TTC549 (cell line): ENCODE measurements around the gene GABRR1.
A peak's percentile ranks its signal among the peaks of the same experiment; 100 is the strongest.
"Not testable (repeated sequence)": the region's sequence is repeated elsewhere in the genome, so short reads cannot be mapped to it uniquely, and the experiment has no call there.

Experiments used
- FAIRE-seq: peaks from 2 replicates; lab custom pipeline; 2012; peaks lifted over from hg19 to GRCh38; lab: Jason Lieb, UNC

GABRR1 gene

GRCh38 chr6:89217299-89217910 lies at the start of gene GABRR1:
GABRR1 (minus strand) TSS chr6:89217358; CDS start chr6:89217322, 36 bp downstream.
- no peak for FAIRE-seq

GRCh38 chr6:89264296-89264695 lies 47.1 kb upstream of the GABRR1 start:
- FAIRE-seq: no peak

- FAIRE-seq: no peak
Observed at GRCh38 chr6:89260832-89261231, 43.7 kb upstream of the GABRR1 start.

GRCh38 chr6:89260310-89260709 lies 43.2 kb upstream of the GABRR1 start:
- no peak for FAIRE-seq

GRCh38 chr6:89258912-89259311 lies 41.8 kb upstream of the GABRR1 start:
- FAIRE-seq: no peak

- no peak for FAIRE-seq
Observed at GRCh38 chr6:89257781-89258180, 40.6 kb upstream of the GABRR1 start.

GRCh38 chr6:89257346-89257745 lies 40.2 kb upstream of the GABRR1 start:
- no peak for FAIRE-seq

- no peak for FAIRE-seq
Observed at GRCh38 chr6:89255417-89255816, 38.3 kb upstream of the GABRR1 start.

GRCh38 chr6:89254569-89254968 lies 37.4 kb upstream of the GABRR1 start:
- FAIRE-seq: no peak

- no peak for FAIRE-seq
Observed at GRCh38 chr6:89252907-89253306, 35.7 kb upstream of the GABRR1 start.

GRCh38 chr6:89251976-89252375 lies 34.8 kb upstream of the GABRR1 start:
- FAIRE-seq: no peak

- no peak for FAIRE-seq
Observed at GRCh38 chr6:89251170-89251569, 34.0 kb upstream of the GABRR1 start.

GRCh38 chr6:89250239-89250638 lies 33.1 kb upstream of the GABRR1 start:
- FAIRE-seq: no peak

GRCh38 chr6:89244241-89244985 lies 27.3 kb upstream of the GABRR1 start:
- no peak for FAIRE-seq

GRCh38 chr6:89243331-89243629 lies 26.1 kb upstream of the GABRR1 start:
- no peak for FAIRE-seq

GRCh38 chr6:89242574-89243330 lies 25.6 kb upstream of the GABRR1 start:
- peak; percentile 37 for FAIRE-seq

GRCh38 chr6:89239338-89239737 lies 22.2 kb upstream of the GABRR1 start:
- no peak for FAIRE-seq

- FAIRE-seq: no peak
Observed at GRCh38 chr6:89237158-89237557, 20.0 kb upstream of the GABRR1 start.

- FAIRE-seq: not testable (repeated sequence)
Observed at GRCh38 chr6:89233605-89234004, 16.4 kb upstream of the GABRR1 start.

- no peak for FAIRE-seq
Observed at GRCh38 chr6:89222712-89223039, 5.5 kb upstream of the GABRR1 start.

GRCh38 chr6:89221971-89222711 lies 5.0 kb upstream of the GABRR1 start:
- no peak for FAIRE-seq

GRCh38 chr6:89221129-89221528 lies 4.0 kb upstream of the GABRR1 start:
- no peak for FAIRE-seq

- FAIRE-seq: no peak
Observed at GRCh38 chr6:89216411-89216810, 747 bp downstream of the GABRR1 start.
